ENCODE results near the gene ATP6V0E1.

The ATP6V0E1 gene

DNA sequence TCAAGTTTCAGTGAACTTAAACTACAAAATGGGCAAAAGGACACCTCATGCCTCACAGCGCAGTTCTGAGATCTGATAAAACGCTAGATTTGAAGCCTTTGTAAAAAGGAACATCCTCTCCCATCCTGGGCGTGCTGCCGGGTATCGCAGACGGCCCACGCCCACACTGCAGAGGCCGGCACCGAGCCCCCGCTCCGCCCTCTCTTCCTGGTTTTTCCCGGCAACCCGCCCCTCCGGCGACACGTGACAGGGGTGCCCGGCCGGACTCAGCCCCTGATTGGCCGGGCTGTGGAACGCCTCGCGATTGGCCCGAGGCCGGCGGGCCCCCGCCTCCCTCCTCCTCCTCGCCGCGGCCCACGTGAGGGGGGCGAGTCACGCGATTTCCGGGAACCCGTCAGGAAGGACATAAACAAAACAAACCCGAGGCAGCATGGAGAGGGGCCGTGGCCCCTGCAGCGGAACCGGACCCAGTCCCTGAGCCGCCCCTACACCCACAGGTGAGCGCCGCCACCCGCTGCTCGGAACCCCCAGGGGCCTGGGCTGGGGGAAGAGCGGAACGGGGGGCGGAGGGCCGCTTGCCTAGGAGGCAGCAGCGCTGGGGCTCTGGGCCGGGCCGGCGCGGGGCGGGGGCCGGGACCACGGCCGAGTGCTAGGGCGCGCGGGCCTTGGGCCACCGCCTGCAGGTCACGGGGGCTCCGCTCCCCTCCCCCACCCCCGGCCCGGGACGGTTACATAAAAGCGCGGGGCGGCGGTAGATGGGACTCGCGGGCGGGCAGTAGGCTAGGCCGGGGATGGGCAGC is 72.6 kb downstream of the ATP6V0E1 start, which contains the start of gene CREBRF:
Gene CREBRF, plus strand, starts transcription at position 370 of the 800 bp plus-strand sequence. CDS start 24,424 bp downstream, outside the sequence.
- no peaks in the 10 kb centered on the region for H3K9me2 ChIP-seq (replicated peaks; ENCODE audit: low read depth, low read length)
- no peak for TF ChIP-seq EZH2phosphoT487 (IDR thresholded peaks at IDR 0.05; ENCODE audit: borderline replicate concordance)
- TF ChIP-seq, protein P1, sequence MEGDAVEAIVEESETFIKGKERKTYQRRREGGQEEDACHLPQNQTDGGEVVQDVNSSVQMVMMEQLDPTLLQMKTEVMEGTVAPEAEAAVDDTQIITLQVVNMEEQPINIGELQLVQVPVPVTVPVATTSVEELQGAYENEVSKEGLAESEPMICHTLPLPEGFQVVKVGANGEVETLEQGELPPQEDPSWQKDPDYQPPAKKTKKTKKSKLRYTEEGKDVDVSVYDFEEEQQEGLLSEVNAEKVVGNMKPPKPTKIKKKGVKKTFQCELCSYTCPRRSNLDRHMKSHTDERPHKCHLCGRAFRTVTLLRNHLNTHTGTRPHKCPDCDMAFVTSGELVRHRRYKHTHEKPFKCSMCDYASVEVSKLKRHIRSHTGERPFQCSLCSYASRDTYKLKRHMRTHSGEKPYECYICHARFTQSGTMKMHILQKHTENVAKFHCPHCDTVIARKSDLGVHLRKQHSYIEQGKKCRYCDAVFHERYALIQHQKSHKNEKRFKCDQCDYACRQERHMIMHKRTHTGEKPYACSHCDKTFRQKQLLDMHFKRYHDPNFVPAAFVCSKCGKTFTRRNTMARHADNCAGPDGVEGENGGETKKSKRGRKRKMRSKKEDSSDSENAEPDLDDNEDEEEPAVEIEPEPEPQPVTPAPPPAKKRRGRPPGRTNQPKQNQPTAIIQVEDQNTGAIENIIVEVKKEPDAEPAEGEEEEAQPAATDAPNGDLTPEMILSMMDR (conservative IDR thresholded peaks at IDR 0.05; ENCODE audit: low read length) = no peak

DNA sequence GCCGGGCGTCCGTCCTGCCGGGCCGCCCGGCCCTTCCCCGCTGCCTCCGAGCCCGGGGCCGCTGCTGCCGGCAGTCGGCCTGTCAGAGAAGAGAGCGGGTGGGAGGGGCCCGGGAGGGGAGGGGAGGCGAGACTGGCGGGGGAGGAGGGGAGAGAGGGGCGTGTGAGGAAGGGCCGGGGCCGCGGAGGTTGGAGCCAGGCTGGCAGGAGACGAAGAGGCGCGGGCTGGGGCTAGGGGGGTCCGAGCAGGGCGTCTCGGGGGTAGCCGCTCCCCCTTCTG is 73.2 kb downstream of the ATP6V0E1 start:
- Histone ChIP-seq H3K9me3 (ENCODE audit: insufficient read depth, low read depth, low read length) (no peaks in the 10 kb centered on the region), H2AFZ (ENCODE audit: low read length) (peak overlapping the region; percentile 77), H3K4me3 (ENCODE audit: low read length, poor library complexity, severe bottlenecking) (peak overlapping the region; percentile 82), H3K9ac (ENCODE audit: low read depth, low read length, poor library complexity, severe bottlenecking) (peak overlapping the region; percentile 59), H3K4me2 (ENCODE audit: low read depth, low read length, poor library complexity, severe bottlenecking) (peak overlapping the region; percentile 27), H3K4me1 (ENCODE audit: insufficient read depth, low read length, poor library complexity, severe bottlenecking) (peaks cover 5% of the 10 kb centered on the region), H3K36me3 (ENCODE audit: insufficient read depth, low read length) (no peaks in the 10 kb centered on the region), H4K20me1 (ENCODE audit: insufficient read depth, low read length, poor library complexity, severe bottlenecking) (peaks cover 8% of the 10 kb centered on the region), H3K9me2 (replicated peaks; ENCODE audit: low read depth, low read length) (no peaks in the 10 kb centered on the region), H3K27me3 (ENCODE audit: insufficient read depth, low read length, poor library complexity, severe bottlenecking) (no peaks in the 10 kb centered on the region), H3K79me2 (ENCODE audit: insufficient read depth, low read length) (0 out of 2 replicates have a peak, but pooled peaks cover 13% of the 10 kb centered on the region), H3F3A (ENCODE audit: low read depth) (no peaks in the 10 kb centered on the region)
- TF ChIP-seq, protein P1 (conservative IDR thresholded peaks at IDR 0.05; ENCODE audit: low read length) = no peak
- TF ChIP-seq EZH2phosphoT487 (IDR thresholded peaks at IDR 0.05; ENCODE audit: borderline replicate concordance) = no peak

More for the DNA sequence above, 72.6 kb downstream of the ATP6V0E1 start, which contains the start of gene CREBRF:
- H3K9me3 ChIP-seq (ENCODE audit: insufficient read depth, low read depth, low read length) = no peaks in the 10 kb centered on the region
- H3F3A ChIP-seq (ENCODE audit: low read depth) = no peaks in the 10 kb centered on the region
- peak within 1 kb of the TSS; percentile 82 for H3K4me3 ChIP-seq (ENCODE audit: low read length, poor library complexity, severe bottlenecking)
- no peaks in the 10 kb centered on the region for H3K27me3 ChIP-seq (ENCODE audit: insufficient read depth, low read length, poor library complexity, severe bottlenecking)
- H3K4me2 ChIP-seq (ENCODE audit: low read depth, low read length, poor library complexity, severe bottlenecking) = peak within 1 kb of the TSS; percentile 81
- peaks cover 8% of the 10 kb centered on the region for H4K20me1 ChIP-seq (ENCODE audit: insufficient read depth, low read length, poor library complexity, severe bottlenecking)
- no peaks in the 10 kb centered on the region for H3K36me3 ChIP-seq (ENCODE audit: insufficient read depth, low read length)
- peak within 1 kb of the TSS; percentile 71 for H3K9ac ChIP-seq (ENCODE audit: low read depth, low read length, poor library complexity, severe bottlenecking)
- H2AFZ ChIP-seq (ENCODE audit: low read length) = peak within 1 kb of the TSS; percentile 86
- H3K79me2 ChIP-seq (ENCODE audit: insufficient read depth, low read length) = 0 out of 2 replicates have a peak, but pooled peaks cover 13% of the 10 kb centered on the region
- H3K4me1 ChIP-seq (ENCODE audit: insufficient read depth, low read length, poor library complexity, severe bottlenecking) = peaks cover 5% of the 10 kb centered on the region

DNA sequence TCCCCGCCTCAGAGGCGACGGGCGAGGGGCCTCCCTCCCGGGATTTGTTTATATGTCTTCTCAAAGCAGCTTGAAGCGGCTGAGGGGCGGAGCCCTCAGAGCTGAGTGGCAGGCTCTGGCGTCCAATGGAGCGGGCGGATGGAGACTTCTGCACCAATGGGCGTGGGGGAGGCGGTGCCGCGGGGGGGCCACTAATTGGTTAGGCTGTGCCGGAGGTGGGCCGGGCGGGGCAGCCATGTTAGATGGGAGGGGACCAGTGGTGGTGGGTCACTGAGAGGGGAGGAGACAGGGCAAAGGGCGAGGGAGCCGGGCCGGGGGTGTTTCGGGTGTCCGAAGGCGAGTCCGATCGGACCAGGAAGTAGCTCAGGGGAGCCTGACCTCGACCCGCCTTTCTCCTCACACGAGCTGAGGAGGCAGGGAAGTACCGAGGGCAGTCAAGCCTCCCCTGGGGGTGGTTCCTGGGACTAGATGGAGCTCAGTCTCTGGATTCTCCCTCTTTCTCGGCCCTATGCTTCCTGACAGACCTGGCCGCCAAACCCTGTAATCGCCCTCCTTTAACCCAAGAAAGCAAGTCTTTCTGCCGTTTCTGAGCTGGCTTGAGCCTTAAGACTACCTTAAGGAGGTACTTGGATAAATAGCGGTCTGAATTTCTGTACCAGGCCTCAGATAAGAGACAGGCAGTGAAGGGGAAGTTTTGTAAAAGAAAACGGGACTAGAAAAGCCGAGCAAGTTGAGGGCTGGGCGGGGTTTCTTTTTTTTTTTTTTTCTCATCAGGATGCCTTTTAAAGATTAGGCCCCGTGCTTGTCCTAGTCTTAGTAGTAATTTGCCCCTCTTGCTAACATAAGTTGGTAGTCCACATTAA is 73.7 kb downstream of the ATP6V0E1 start:
- peak overlapping the region; percentile 71 for H3K9ac ChIP-seq (ENCODE audit: low read depth, low read length, poor library complexity, severe bottlenecking)
- peak overlapping the region; percentile 82 for H3K4me3 ChIP-seq (ENCODE audit: low read length, poor library complexity, severe bottlenecking)
- no peaks in the 10 kb centered on the region for H3K27me3 ChIP-seq (ENCODE audit: insufficient read depth, low read length, poor library complexity, severe bottlenecking)
- TF ChIP-seq, protein P1 (conservative IDR thresholded peaks at IDR 0.05; ENCODE audit: low read length) = no peak
- TF ChIP-seq EZH2phosphoT487 (IDR thresholded peaks at IDR 0.05; ENCODE audit: borderline replicate concordance) = no peak
- peak overlapping the region; percentile 81 for H3K4me2 ChIP-seq (ENCODE audit: low read depth, low read length, poor library complexity, severe bottlenecking)
- H3F3A ChIP-seq (ENCODE audit: low read depth) = no peaks in the 10 kb centered on the region
- H2AFZ ChIP-seq (ENCODE audit: low read length) = peak overlapping the region; percentile 70; the same call in 1 of the 2 replicates
- H3K9me2 ChIP-seq (replicated peaks; ENCODE audit: low read depth, low read length) = no peaks in the 10 kb centered on the region
- peaks cover 5% of the 10 kb centered on the region for H3K4me1 ChIP-seq (ENCODE audit: insufficient read depth, low read length, poor library complexity, severe bottlenecking)
- peaks cover 8% of the 10 kb centered on the region for H4K20me1 ChIP-seq (ENCODE audit: insufficient read depth, low read length, poor library complexity, severe bottlenecking)
- H3K36me3 ChIP-seq (ENCODE audit: insufficient read depth, low read length) = no peaks in the 10 kb centered on the region
- H3K79me2 ChIP-seq (ENCODE audit: insufficient read depth, low read length) = 0 out of 2 replicates have a peak, but pooled peaks cover 13% of the 10 kb centered on the region
- H3K9me3 ChIP-seq (ENCODE audit: insufficient read depth, low read depth, low read length) = no peaks in the 10 kb centered on the region

Data from Loucy (cell line).